ENCODE data around the gene PRR13.

The PRR13 gene

GRCh38 chr12:53485955-53486735 is 44.6 kb downstream of the PRR13 start:
- POLR2A ChIA-PET: interaction anchor here (1.2 kb wide), 1 partner anchor 15 kb away, joined by 5 read pairs; the partner anchor contains the start of gene TARBP2
- CTCF ChIA-PET: no interaction called here
- DNase-seq (ENCODE audit: extremely low spot score): no peak
- TF ChIP-seq CTBP1 (IDR thresholded peaks at IDR 0.05; ENCODE audit: borderline replicate concordance) (no peak), SP1 (IDR thresholded peaks at IDR 0.05) (no peak), SUZ12 (IDR thresholded peaks at IDR 0.05) (no peak), TARDBP (IDR thresholded peaks at IDR 0.05) (no peak), FOXM1 (IDR thresholded peaks at IDR 0.05; ENCODE audit: borderline replicate concordance) (no peak), NFRKB (IDR thresholded peaks at IDR 0.05) (no peak), ZNF384 (IDR thresholded peaks at IDR 0.05) (no peak), HDGF (IDR thresholded peaks at IDR 0.05; ENCODE audit: borderline replicate concordance) (no peak), FOXK2 (IDR thresholded peaks at IDR 0.05) (no peak)

GRCh38 chr12:53486736-53487487 is 45.4 kb downstream of the PRR13 start:
- ChIA-PET CTCF (no interaction called here), POLR2A (interaction anchor here (1.2 kb wide), 1 partner anchor 14 kb away, joined by 5 read pairs; the partner anchor contains the start of gene TARBP2)
- no peak for TF ChIP-seq TARDBP (IDR thresholded peaks at IDR 0.05)
- no peak for TF ChIP-seq SUZ12 (IDR thresholded peaks at IDR 0.05)
- no peak for TF ChIP-seq PKNOX1 (IDR thresholded peaks at IDR 0.05)
- no peak for TF ChIP-seq L3MBTL2 (conservative IDR thresholded peaks at IDR 0.05)
- no peak for TF ChIP-seq BHLHE40 (IDR thresholded peaks at IDR 0.05; ENCODE audit: borderline replicate concordance)
- no peak for DNase-seq (ENCODE audit: extremely low spot score)

- DNase-seq (ENCODE audit: extremely low spot score): no peak
- ChIA-PET CTCF (no interaction called here), POLR2A (interaction anchor here (0.6 to 2.6 kb wide), 4 partner anchors 10 to 419 kb away, joined by 3 to 14 read pairs (median 4); partner anchors contain the start of genes MAP3K12 and TARBP2)
- TF ChIP-seq CTBP1 (IDR thresholded peaks at IDR 0.05; ENCODE audit: borderline replicate concordance): no peak
- no peak for TF ChIP-seq FOXA1 (IDR thresholded peaks at IDR 0.05)
- no peak for TF ChIP-seq ZNF384 (IDR thresholded peaks at IDR 0.05)
- TF ChIP-seq ELF4 (IDR thresholded peaks at IDR 0.05): no peak
- TF ChIP-seq L3MBTL2 (conservative IDR thresholded peaks at IDR 0.05): no peak
- no peak for TF ChIP-seq NFRKB (IDR thresholded peaks at IDR 0.05)
- no peak for TF ChIP-seq TARDBP (IDR thresholded peaks at IDR 0.05)
Measured at GRCh38 chr12:53489242-53489864, 47.8 kb downstream of the PRR13 start.

GRCh38 chr12:53492188-53492587 is 50.7 kb downstream of the PRR13 start:
- ChIA-PET CTCF (interaction anchor here (0.7 to 1.9 kb wide), 3 partner anchors 15 to 19 kb away, joined by 6 to 8 read pairs (median 6); no protein-coding TSS in a partner anchor), POLR2A (interaction anchor here (0.9 to 3.4 kb wide), 5 partner anchors 9 to 171 kb away, joined by 3 to 26 read pairs (median 4); partner anchors contain the start of genes SP1 and TARBP2)
- DNase-seq (ENCODE audit: extremely low spot score): no peak
- TF ChIP-seq CTBP1 (IDR thresholded peaks at IDR 0.05; ENCODE audit: borderline replicate concordance): no peak

DNA sequence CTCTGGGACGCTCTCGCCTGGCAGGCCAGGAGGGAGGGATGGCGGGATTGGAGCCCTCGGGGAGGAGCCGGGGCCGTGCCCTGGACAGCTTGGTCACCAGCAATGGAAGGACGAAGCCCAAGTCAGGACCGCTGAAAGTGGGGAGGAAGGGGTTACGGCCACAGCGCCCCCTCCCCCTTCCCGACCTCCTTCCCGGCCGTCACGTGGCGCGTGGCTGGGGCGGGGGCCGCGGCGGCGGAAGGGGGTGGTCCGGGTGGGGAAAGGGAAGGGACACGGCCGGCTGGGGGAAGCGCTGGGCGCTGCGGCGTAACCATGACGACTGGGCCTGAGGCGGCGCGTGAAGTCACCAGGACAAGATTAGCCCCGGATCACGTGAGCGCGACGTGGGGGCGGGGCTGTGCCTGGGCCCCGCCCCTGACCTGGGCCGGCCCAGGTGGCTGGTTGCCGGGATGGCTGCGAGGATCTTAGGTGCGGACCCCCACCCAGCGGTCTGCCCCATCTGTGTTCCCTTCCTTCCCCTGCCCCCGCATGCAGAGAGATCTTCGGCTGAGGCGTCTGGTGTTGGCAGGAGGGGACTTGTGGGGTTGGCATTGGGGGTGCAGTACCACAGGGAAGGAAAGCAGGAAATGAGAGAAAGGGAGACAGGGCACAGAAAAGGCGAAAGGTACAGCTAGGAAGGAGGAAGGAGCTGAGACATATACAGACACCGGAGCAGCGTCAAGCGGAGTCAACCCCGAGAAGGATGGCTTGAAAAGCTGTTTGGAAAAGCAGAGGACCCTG is 51.5 kb downstream of the PRR13 start:
- ChIA-PET POLR2A (interaction anchor here (0.9 to 3.4 kb wide), 8 partner anchors 8 to 172 kb away, joined by 3 to 26 read pairs (median 4); partner anchors contain the start of genes AAAS, SP1 and TARBP2), CTCF (interaction anchor here (1.2 to 1.5 kb wide), 3 partner anchors 16 to 172 kb away, joined by 5 to 7 read pairs (median 6); partner anchors contain the start of gene AAAS)
- peak; percentile 90 for DNase-seq (ENCODE audit: extremely low spot score)
- TF ChIP-seq L3MBTL2 (conservative IDR thresholded peaks at IDR 0.05): peak; percentile 77
- no peak for TF ChIP-seq LEF1 (IDR thresholded peaks at IDR 0.05; ENCODE audit: borderline replicate concordance)

- ChIA-PET POLR2A (interaction anchor here (0.8 to 3.4 kb wide), 6 partner anchors 11 to 226 kb away, joined by 3 to 19 read pairs (median 4); partner anchors contain the start of genes AAAS and ESPL1), CTCF (interaction anchor here (1.3 to 1.5 kb wide), 2 partner anchors 15 to 172 kb away, joined by 5 to 7 read pairs; partner anchors contain the start of gene AAAS)
- TF ChIP-seq CTBP1 (IDR thresholded peaks at IDR 0.05; ENCODE audit: borderline replicate concordance) (no peak), SP1 (IDR thresholded peaks at IDR 0.05) (no peak), HDGF (IDR thresholded peaks at IDR 0.05; ENCODE audit: borderline replicate concordance) (no peak), TARDBP (IDR thresholded peaks at IDR 0.05) (no peak), FOXM1 (IDR thresholded peaks at IDR 0.05; ENCODE audit: borderline replicate concordance) (no peak), FOXA1 (IDR thresholded peaks at IDR 0.05) (no peak), FOXK2 (IDR thresholded peaks at IDR 0.05) (no peak)
- no peak for DNase-seq (ENCODE audit: extremely low spot score)
Measured at GRCh38 chr12:53493610-53494391, 52.3 kb downstream of the PRR13 start.

All from HEK293T (cell line).